H1 (cell line): Measurements from ENCODE around the gene TPSAB1. TPM values are rescaled to one million over a fixed set of nuclear protein-coding genes. Genes with fewer than 3 reads are reported as not detected.
"Not testable (repeated sequence)": the region's sequence is repeated elsewhere in the genome, so short reads cannot be mapped to it uniquely, and the experiment has no call there.

ENCODE experiments used
- CTCF ChIA-PET: fragments of 300-600 bp; sonication (Branson Sonifier 250); formaldehyde crosslinking; loops from one replicate; lab custom pipeline; 2021; ENCODE audit not compliant: partially characterized antibody; lab: Charles Lee
- POLR2A ChIA-PET: fragments of 300-600 bp; sonication (Branson Sonifier 250); formaldehyde crosslinking; loops from one replicate; lab custom pipeline; 2021; ENCODE audit warnings: inconsistent platforms; ENCODE audit not compliant: partially characterized antibody; lab: Charles Lee
- DNase-seq, 2 experiments: peaks; one replicate each; pipeline versions ENCODE4 v3.0.0 to v3.0.0-alpha.2; 2010 to 2022; ENCODE audit warnings: low spot score in 2 of 2, low read depth in 1 of 2, mixed read lengths in 1 of 2
- FAIRE-seq: peaks from 2 replicates; lab custom pipeline; 2011; peaks lifted over from hg19 to GRCh38; lab: Jason Lieb, UNC
- H2AFZ ChIP-seq: 2 replicates; pipeline ENCODE4 v1.8.1; 2012; ENCODE audit warnings: low read length, inconsistent platforms
- H2AK5ac ChIP-seq: 2 replicates; pipeline ENCODE4 v1.6.1; 2013; ENCODE audit warnings: low read depth, low read length
- H2BK120ac ChIP-seq: replicated peaks from 2 replicates; pipeline ENCODE3; 2013; ENCODE audit warnings: low read depth, low read length, inconsistent platforms
- H2BK12ac ChIP-seq: 2 replicates; pipeline ENCODE4 v1.6.1; 2013; ENCODE audit warnings: low read depth, low read length
- H2BK15ac ChIP-seq: 2 replicates; pipeline ENCODE4 v1.6.1; 2013; ENCODE audit warnings: low read length
- H2BK20ac ChIP-seq: 2 replicates; pipeline ENCODE4 v1.6.1; 2013; ENCODE audit warnings: low read length
- H2BK5ac ChIP-seq: 2 replicates; pipeline ENCODE4 v1.6.1; 2013; ENCODE audit warnings: low read depth, low read length
- H3K14ac ChIP-seq: 2 replicates; pipeline ENCODE4 v1.6.1; 2013; ENCODE audit warnings: inconsistent platforms; ENCODE audit not compliant: insufficient read length
- H3K18ac ChIP-seq: 2 replicates; pipeline ENCODE4 v1.6.1; 2013; ENCODE audit warnings: low read length; ENCODE audit errors: extremely low read depth
- H3K23ac ChIP-seq: 2 replicates; pipeline ENCODE4 v1.6.1; 2013; ENCODE audit warnings: inconsistent platforms; ENCODE audit not compliant: insufficient read length
- H3K23me2 ChIP-seq: 2 replicates; pipeline ENCODE4 v1.6.1; 2013; ENCODE audit warnings: low read depth, low read length
- H3K27ac ChIP-seq: 2 replicates; pipeline ENCODE4 v1.6.1; 2011; ENCODE audit warnings: low read depth, low read length, inconsistent platforms
- H3K27me3 ChIP-seq, 4 experiments: replicated peaks in 1 of 4; 1 replicate in 1 of 4; 2 replicates in 3 of 4; pipeline versions ENCODE4 v1.6.1 to v1.8.1; 2011 to 2013; ENCODE audit warnings: low read length in 3 of 4, mild to moderate bottlenecking in 3 of 4, inconsistent platforms in 2 of 4, mixed read lengths in 2 of 4, moderate library complexity in 1 of 4; ENCODE audit not compliant: control insufficient read depth in 3 of 4, insufficient read depth in 3 of 4; ENCODE audit errors: extremely low read depth in 1 of 4
- H3K36me3 ChIP-seq, 4 experiments: 2 replicates each; pipeline versions ENCODE4 v1.6.1 to v1.8.1; 2011 to 2013; ENCODE audit warnings: mild to moderate bottlenecking in 4 of 4, low read length in 3 of 4, moderate library complexity in 2 of 4, control low read depth in 1 of 4, inconsistent platforms in 1 of 4; ENCODE audit not compliant: insufficient read depth in 4 of 4, control insufficient read depth in 2 of 4
- H3K4ac ChIP-seq: replicated peaks from 2 replicates; pipeline ENCODE3; 2013; ENCODE audit warnings: low read length, low read depth, mixed read lengths, inconsistent platforms; ENCODE audit not compliant: insufficient read length
- H3K4me1 ChIP-seq, 4 experiments: replicated peaks in 1 of 4; 1 replicate in 1 of 4; 2 replicates in 3 of 4; pipeline versions ENCODE4 v1.6.1 to v1.8.1; 2011 to 2013; ENCODE audit warnings: low read length in 3 of 4, inconsistent platforms in 2 of 4, mixed read lengths in 1 of 4; ENCODE audit not compliant: insufficient read depth in 4 of 4, control insufficient read depth in 3 of 4
- H3K4me2 ChIP-seq, 2 experiments: 2 replicates each; pipeline versions ENCODE4 v1.6.1 to v1.8.1; 2011 to 2013; ENCODE audit warnings: low read depth in 2 of 2, low read length in 2 of 2, control low read depth in 1 of 2, inconsistent platforms in 1 of 2, mild to moderate bottlenecking in 1 of 2; ENCODE audit not compliant: insufficient read depth in 1 of 2
- H3K4me3 ChIP-seq, 4 experiments: fragments of 200-600, 300-600 bp in 1 of 4; sonication (generic), shearing (Covaris generic), sonication (Bioruptor Twin) in 1 of 4; 2 replicates each; pipeline versions ENCODE4 v1.5.1 to v1.8.1; 2011 to 2016; ENCODE audit warnings: low read length in 4 of 4, low read depth in 3 of 4, control low read depth in 2 of 4, inconsistent platforms in 2 of 4, mild to moderate bottlenecking in 2 of 4, mixed read lengths in 1 of 4, moderate library complexity in 1 of 4; ENCODE audit not compliant: insufficient read depth in 2 of 4; ENCODE audit errors: extremely low read depth in 1 of 4
- H3K56ac ChIP-seq: replicated peaks from 2 replicates; pipeline ENCODE3; 2013; ENCODE audit warnings: low read depth, mild to moderate bottlenecking, mixed read lengths, low read length, inconsistent platforms; ENCODE audit not compliant: insufficient read length
- H3K79me1 ChIP-seq: 2 replicates; pipeline ENCODE4 v1.6.1; 2013; ENCODE audit warnings: low read depth, low read length, control low read depth
- H3K79me2 ChIP-seq, 2 experiments: 2 replicates each; pipeline versions ENCODE4 v1.6.1 to v1.8.1; 2012 to 2013; ENCODE audit warnings: low read length in 2 of 2, mild to moderate bottlenecking in 2 of 2, inconsistent platforms in 1 of 2; ENCODE audit not compliant: insufficient read depth in 2 of 2, control insufficient read depth in 1 of 2
- H3K9ac ChIP-seq, 4 experiments: replicated peaks in 1 of 4; 1 replicate in 1 of 4; 2 replicates in 3 of 4; pipeline versions ENCODE4 v1.6.1 to v1.8.1; 2011 to 2013; ENCODE audit warnings: low read depth in 3 of 4, low read length in 3 of 4, control low read depth in 2 of 4, mild to moderate bottlenecking in 2 of 4, moderate library complexity in 2 of 4, inconsistent platforms in 1 of 4; ENCODE audit errors: extremely low read depth in 1 of 4
- H3K9me3 ChIP-seq, 2 experiments: 2 replicates each; pipeline versions ENCODE4 v1.6.1 to v1.8.1; 2012 to 2013; ENCODE audit warnings: mild to moderate bottlenecking in 2 of 2, moderate library complexity in 2 of 2, control low read depth in 1 of 2, inconsistent platforms in 1 of 2, low read depth in 1 of 2, low read length in 1 of 2, mixed read lengths in 1 of 2; ENCODE audit not compliant: insufficient read depth in 2 of 2
- H4K20me1 ChIP-seq, 2 experiments: replicated peaks in 1 of 2; 2 replicates each; pipeline versions ENCODE3 to v1.8.1; 2011 to 2013; ENCODE audit warnings: inconsistent platforms in 2 of 2, low read length in 2 of 2, mild to moderate bottlenecking in 1 of 2; ENCODE audit not compliant: insufficient read depth in 2 of 2, control insufficient read depth in 1 of 2
- H4K5ac ChIP-seq: 2 replicates; pipeline ENCODE4 v1.6.1; 2013; ENCODE audit warnings: low read length, low read depth, mixed read lengths, inconsistent platforms; ENCODE audit not compliant: insufficient read length
- H4K8ac ChIP-seq: 2 replicates; pipeline ENCODE4 v1.8.0; 2013; ENCODE audit warnings: mild to moderate bottlenecking, moderate library complexity, low read length, inconsistent platforms; ENCODE audit not compliant: insufficient read depth; ENCODE audit errors: extremely low read depth
- H4K91ac ChIP-seq: replicated peaks from 2 replicates; pipeline ENCODE3; 2013; ENCODE audit warnings: low read length, mixed read lengths, inconsistent platforms; ENCODE audit not compliant: insufficient read length
- WGBS, 2 experiments: shearing (Covaris generic) in 1 of 2; methylation state at CpG; one replicate each; pipeline versions ENCODE4 v1.1.6 to v1.1.7; 2013 to 2015; ENCODE audit warnings: low lambda C conversion rate in 2 of 2, mixed read lengths in 2 of 2, inconsistent platforms in 1 of 2, low coverage in 1 of 2, missing lambda C conversion rate in 1 of 2; ENCODE audit not compliant: insufficient replicate concordance in 2 of 2, insufficient coverage in 1 of 2, insufficient read length in 1 of 2; ENCODE audit errors: extremely low coverage in 1 of 2, missing lambda C conversion rate in 1 of 2; 5-methylcytosine and 5-hydroxymethylcytosine counted together
- polyA plus RNA-seq, 7 experiments: library from polyadenylated mRNA; depleted of rRNA in 3 of 7; stranded (reverse) in 5 of 7; unstranded in 2 of 7; fragments of >200 nt in 5 of 7; fragments of 200-250 nt in 2 of 7; gene quantifications; 1 replicate in 5 of 7; 2 replicates in 1 of 7; 4 replicates in 1 of 7; pipeline versions ENCODE4 v1.2.1 to v1.2.3, GENCODE V29; 2011 to 2013; ENCODE audit warnings: missing spikeins in 2 of 7, mixed read lengths in 2 of 7
- total RNA-seq: library from RNA; stranded (reverse); fragmentation: NEBNext Ultra II Directional; extraction: Animal tissue kit (Norgen Biotek cat#: 25700); gene quantifications from 2 replicates; pipeline ENCODE4 v1.2.1, GENCODE V29; 2021

The TPSAB1 gene
- total and polyA plus RNA-seq, 2 of the 8 experiments (the other 6 are each of a cell fraction or from before 2014, with no cell fraction given): 0.09 TPM; not detected in 1

GRCh38 chr16:1228227-1228626 is 12.3 kb upstream of the TPSAB1 start:
- H4K91ac ChIP-seq, H2AK5ac ChIP-seq, H2BK5ac ChIP-seq, H3K14ac ChIP-seq, H2BK15ac ChIP-seq, H3K79me1 ChIP-seq, H4K5ac ChIP-seq, H3K4ac ChIP-seq, H4K8ac ChIP-seq, H3K56ac ChIP-seq, H2AFZ ChIP-seq, H3K18ac ChIP-seq, DNase-seq, FAIRE-seq, POLR2A ChIA-PET, H3K23me2 ChIP-seq, H3K27me3 ChIP-seq, H3K4me3 ChIP-seq, H2BK120ac ChIP-seq, H3K23ac ChIP-seq, H2BK12ac ChIP-seq, CTCF ChIA-PET, H3K79me2 ChIP-seq, H3K9ac ChIP-seq, H3K27ac ChIP-seq, H3K9me3 ChIP-seq, H2BK20ac ChIP-seq, H3K4me1 ChIP-seq, H4K20me1 ChIP-seq, H3K4me2 ChIP-seq, H3K36me3 ChIP-seq: not testable (repeated sequence)
- WGBS, 2 experiments: 56% methylated on average over 3 of the region's 7 CpGs; no CpG with 5 or more reads in 1 of the 2 experiments

- H3K27me3 ChIP-seq, DNase-seq, H2BK120ac ChIP-seq, H3K23ac ChIP-seq, H2BK5ac ChIP-seq, FAIRE-seq, H3K9ac ChIP-seq, H3K79me1 ChIP-seq, H4K20me1 ChIP-seq, H3K56ac ChIP-seq, H3K36me3 ChIP-seq, H3K27ac ChIP-seq, H3K4ac ChIP-seq, H3K23me2 ChIP-seq, H3K4me2 ChIP-seq, H2BK12ac ChIP-seq, H2AFZ ChIP-seq, H4K91ac ChIP-seq, H3K9me3 ChIP-seq, H2AK5ac ChIP-seq, H3K18ac ChIP-seq, H4K8ac ChIP-seq, H2BK20ac ChIP-seq, CTCF ChIA-PET, H3K14ac ChIP-seq, POLR2A ChIA-PET, H4K5ac ChIP-seq, H3K4me1 ChIP-seq, H3K4me3 ChIP-seq, H2BK15ac ChIP-seq, H3K79me2 ChIP-seq: not testable (repeated sequence)
- 86% methylated on average over 7 of the region's 13 CpGs; no CpG with 5 or more reads in 1 of the 2 experiments for WGBS, 2 experiments
Observed at GRCh38 chr16:1229476-1229875, 11.0 kb upstream of the TPSAB1 start.
